Smooth muscle cell (in vitro differentiated cells): ENCODE data around the gene MARCHF10. TPM values are rescaled to one million over a fixed set of nuclear protein-coding genes. Genes with fewer than 3 reads are reported as not detected.

Experiments
- DNase-seq: peaks from one replicate; lab custom pipeline; 2025; ENCODE audit not compliant: unreplicated experiment; lab: John Stamatoyannopoulos, UW
- H2AFZ ChIP-seq: fragments of 200-600 bp; sonication (generic); 2 replicates; pipeline ENCODE4 v1.6.0; 2016; ENCODE audit warnings: antibody characterized with exemption, low read depth, mild to moderate bottlenecking
- H3F3A ChIP-seq: fragments of 200-600 bp; sonication (generic); 2 replicates; pipeline ENCODE4 v1.6.0; 2017; ENCODE audit warnings: antibody characterized with exemption, low read depth
- H3K27ac ChIP-seq: fragments of 200-600 bp; sonication (generic); 2 replicates; pipeline ENCODE4 v1.5.1; 2016; ENCODE audit warnings: low read depth, mild to moderate bottlenecking
- H3K27me3 ChIP-seq: fragments of 200-600 bp; sonication (generic); 2 replicates; pipeline ENCODE4 v1.6.1; 2016; ENCODE audit warnings: low read depth, mild to moderate bottlenecking
- H3K36me3 ChIP-seq: fragments of 200-600 bp; sonication (generic); 2 replicates; pipeline ENCODE4 v1.5.1; 2016; ENCODE audit warnings: low read depth
- H3K4me1 ChIP-seq: fragments of 200-600 bp; sonication (generic); 2 replicates; pipeline ENCODE4 v1.5.1; 2016; ENCODE audit warnings: low read depth
- H3K4me2 ChIP-seq: fragments of 200-600 bp; sonication (generic); 2 replicates; pipeline ENCODE4 v1.6.0; 2016; ENCODE audit warnings: mild to moderate bottlenecking
- H3K4me3 ChIP-seq: fragments of 200-600 bp; sonication (generic); 2 replicates; pipeline ENCODE4 v1.5.1; 2016; ENCODE audit warnings: mild to moderate bottlenecking
- H3K79me2 ChIP-seq: fragments of 200-600 bp; sonication (generic); 2 replicates; pipeline ENCODE4 v1.6.0; 2016; ENCODE audit warnings: low read depth, mild to moderate bottlenecking
- H3K9ac ChIP-seq: fragments of 200-600 bp; sonication (generic); 2 replicates; pipeline ENCODE4 v1.6.0; 2016; ENCODE audit warnings: low read depth
- H3K9me3 ChIP-seq: fragments of 200-600 bp; sonication (generic); replicated peaks from 2 replicates; pipeline ENCODE4 v1.5.1; 2016; ENCODE audit warnings: low read depth
- H4K20me1 ChIP-seq: fragments of 200-600 bp; sonication (generic); 2 replicates; pipeline ENCODE4 v1.6.0; 2016; ENCODE audit warnings: low read depth
- WGBS: methylation state at CpG from one replicate; pipeline ENCODE4 v1.1.7; 2016; ENCODE audit warnings: low lambda C conversion rate; 5-methylcytosine and 5-hydroxymethylcytosine counted together
- polyA plus RNA-seq: library from polyadenylated mRNA; unstranded; fragments of >200 nt; fragmentation: Nextera tagmentation; extraction: Ambion mirVana; gene quantifications from 2 replicates; pipeline ENCODE4 v1.2.1, GENCODE V29; 2016
- total RNA-seq: library from RNA; depleted of rRNA; stranded (reverse); fragments of >200 nt; gene quantifications from 2 replicates; pipeline ENCODE4 v1.2.3, GENCODE V29; 2014
- TF ChIP-seq, protein P1 (sequence below): fragments of 200-600 bp; sonication (generic); IDR thresholded peaks from 2 replicates; pipeline ENCODE4 v1.5.1; 2017; ENCODE audit warnings: borderline replicate concordance, mild to moderate bottlenecking, antibody characterized with exemption; ENCODE audit not compliant: insufficient read depth, poor library complexity, severe bottlenecking

MARCHF10 gene
- total and polyA plus RNA-seq, 2 experiments from 2014 or later, result not detected

DNA sequence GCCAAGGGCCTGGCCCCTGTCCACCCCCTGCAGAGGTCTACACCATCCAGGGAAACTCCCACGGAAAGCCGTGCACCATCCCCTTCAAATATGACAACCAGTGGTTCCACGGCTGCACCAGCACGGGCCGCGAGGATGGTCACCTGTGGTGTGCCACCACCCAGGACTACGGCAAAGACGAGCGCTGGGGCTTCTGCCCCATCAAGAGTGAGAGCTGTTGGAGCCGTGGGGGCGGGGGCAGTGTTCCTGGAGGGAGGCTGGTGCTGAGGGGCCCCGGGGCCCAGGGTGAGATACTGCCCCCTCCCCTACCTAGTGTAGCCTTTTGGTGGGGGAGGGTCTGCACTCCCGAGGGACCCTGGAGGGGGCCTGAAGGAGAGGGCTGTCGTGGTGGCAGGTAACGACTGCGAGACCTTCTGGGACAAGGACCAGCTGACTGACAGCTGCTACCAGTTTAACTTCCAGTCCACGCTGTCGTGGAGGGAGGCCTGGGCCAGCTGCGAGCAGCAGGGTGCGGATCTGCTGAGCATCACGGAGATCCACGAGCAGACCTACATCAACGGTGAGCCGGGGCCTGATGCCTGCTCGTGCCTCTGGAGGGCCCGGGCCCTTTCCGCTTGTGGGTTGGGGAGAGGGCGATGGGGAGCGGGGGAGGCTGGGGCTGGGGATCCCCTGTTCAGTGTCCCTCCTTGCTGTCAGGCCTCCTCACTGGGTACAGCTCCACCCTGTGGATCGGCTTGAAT, 141.9 kb downstream of the MARCHF10 start:
- 95% methylated on average over 26 of the region's 30 CpGs for WGBS
- H3K4me1 ChIP-seq, result no peaks in the 10 kb centered on the region
- H3K9ac ChIP-seq, result no peak overlapping the region
- no peak overlapping the region for H3K4me2 ChIP-seq
- H2AFZ ChIP-seq, result no peak overlapping the region
- peaks cover 4% of the 10 kb centered on the region for H3F3A ChIP-seq
- no peak overlapping the region for H3K4me3 ChIP-seq
- peaks cover 44% of the 10 kb centered on the region for H3K79me2 ChIP-seq
- TF ChIP-seq, protein P1, sequence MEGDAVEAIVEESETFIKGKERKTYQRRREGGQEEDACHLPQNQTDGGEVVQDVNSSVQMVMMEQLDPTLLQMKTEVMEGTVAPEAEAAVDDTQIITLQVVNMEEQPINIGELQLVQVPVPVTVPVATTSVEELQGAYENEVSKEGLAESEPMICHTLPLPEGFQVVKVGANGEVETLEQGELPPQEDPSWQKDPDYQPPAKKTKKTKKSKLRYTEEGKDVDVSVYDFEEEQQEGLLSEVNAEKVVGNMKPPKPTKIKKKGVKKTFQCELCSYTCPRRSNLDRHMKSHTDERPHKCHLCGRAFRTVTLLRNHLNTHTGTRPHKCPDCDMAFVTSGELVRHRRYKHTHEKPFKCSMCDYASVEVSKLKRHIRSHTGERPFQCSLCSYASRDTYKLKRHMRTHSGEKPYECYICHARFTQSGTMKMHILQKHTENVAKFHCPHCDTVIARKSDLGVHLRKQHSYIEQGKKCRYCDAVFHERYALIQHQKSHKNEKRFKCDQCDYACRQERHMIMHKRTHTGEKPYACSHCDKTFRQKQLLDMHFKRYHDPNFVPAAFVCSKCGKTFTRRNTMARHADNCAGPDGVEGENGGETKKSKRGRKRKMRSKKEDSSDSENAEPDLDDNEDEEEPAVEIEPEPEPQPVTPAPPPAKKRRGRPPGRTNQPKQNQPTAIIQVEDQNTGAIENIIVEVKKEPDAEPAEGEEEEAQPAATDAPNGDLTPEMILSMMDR, result no peak
- peaks cover 97% of the 10 kb centered on the region for H4K20me1 ChIP-seq
- H3K9me3 ChIP-seq, result no peaks in the 10 kb centered on the region
- H3K36me3 ChIP-seq, result no peaks in the 10 kb centered on the region
- no peak overlapping the region for H3K27ac ChIP-seq
- DNase-seq, result no peak
- no peaks in the 10 kb centered on the region for H3K27me3 ChIP-seq

DNA sequence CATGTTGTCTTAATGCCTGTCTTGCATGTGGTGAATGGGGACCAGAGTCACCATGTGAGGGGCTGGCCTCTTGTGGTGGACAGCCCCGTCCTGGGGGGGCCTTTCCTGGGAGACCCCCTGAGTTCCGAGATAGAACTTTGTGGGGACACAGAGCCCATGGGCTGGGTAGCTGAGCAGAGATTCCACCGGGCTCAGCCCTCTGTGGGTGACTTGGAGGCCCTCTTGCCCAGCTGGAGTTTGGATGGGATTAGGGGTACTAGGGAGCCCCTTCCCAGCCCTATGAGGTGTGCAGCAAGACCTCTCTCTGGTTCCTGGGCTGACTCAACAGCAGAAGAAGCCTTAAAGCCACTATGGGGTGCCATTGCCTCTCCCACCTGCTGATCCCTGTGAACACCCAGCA, 142.5 kb downstream of the MARCHF10 start:
- H3K27ac ChIP-seq, result no peak overlapping the region
- DNase-seq, result no peak
- TF ChIP-seq, protein P1, result no peak
- H3K9ac ChIP-seq, result no peak overlapping the region
- 97% methylated on average over 3 of the region's 3 CpGs for WGBS
- peaks cover 4% of the 10 kb centered on the region for H3F3A ChIP-seq
- peaks cover 97% of the 10 kb centered on the region for H4K20me1 ChIP-seq
- H3K4me1 ChIP-seq, result no peaks in the 10 kb centered on the region
- no peaks in the 10 kb centered on the region for H3K9me3 ChIP-seq
- H3K4me2 ChIP-seq, result no peak overlapping the region
- peaks cover 51% of the 10 kb centered on the region for H3K79me2 ChIP-seq
- no peak overlapping the region for H2AFZ ChIP-seq
- no peaks in the 10 kb centered on the region for H3K36me3 ChIP-seq
- H3K4me3 ChIP-seq, result no peak overlapping the region
- H3K27me3 ChIP-seq, result no peaks in the 10 kb centered on the region

DNA sequence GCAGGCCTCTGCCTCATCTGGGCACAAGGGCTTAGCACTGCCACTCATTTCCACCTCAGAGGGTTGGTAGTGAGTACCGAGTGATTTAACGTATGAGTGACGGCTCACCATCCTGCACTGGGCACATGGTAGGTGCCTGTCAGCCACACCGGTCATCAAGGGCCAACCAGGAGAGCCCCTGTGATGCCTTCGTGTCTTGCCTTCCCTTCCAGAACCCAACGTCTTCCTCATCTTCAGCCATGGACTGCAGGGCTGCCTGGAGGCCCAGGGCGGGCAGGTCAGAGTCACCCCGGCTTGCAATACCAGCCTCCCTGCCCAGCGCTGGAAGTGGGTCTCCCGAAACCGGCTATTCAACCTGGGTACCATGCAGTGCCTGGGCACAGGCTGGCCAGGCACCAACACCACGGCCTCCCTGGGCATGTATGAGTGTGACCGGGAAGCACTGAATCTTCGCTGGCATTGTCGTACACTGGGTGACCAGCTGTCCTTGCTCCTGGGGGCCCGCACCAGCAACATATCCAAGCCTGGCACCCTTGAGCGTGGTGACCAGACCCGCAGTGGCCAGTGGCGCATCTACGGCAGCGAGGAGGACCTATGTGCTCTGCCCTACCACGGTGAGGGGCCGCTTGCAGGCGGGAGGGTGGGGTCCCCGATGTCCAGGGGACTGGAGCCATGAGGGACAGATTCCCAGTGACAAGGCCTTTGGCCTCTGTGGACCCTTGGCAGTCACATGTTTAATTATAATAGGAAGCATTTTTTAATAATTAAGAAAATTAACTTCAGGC, 143.6 kb downstream of the MARCHF10 start:
- peaks cover 1% of the 10 kb centered on the region for H3F3A ChIP-seq
- WGBS, result 99% methylated on average over 25 of the region's 25 CpGs
- no peaks in the 10 kb centered on the region for H3K9me3 ChIP-seq
- TF ChIP-seq, protein P1, result no peak
- no peaks in the 10 kb centered on the region for H3K4me1 ChIP-seq
- no peaks in the 10 kb centered on the region for H3K27me3 ChIP-seq
- no peak overlapping the region for H2AFZ ChIP-seq
- no peak overlapping the region for H3K4me2 ChIP-seq
- H3K4me3 ChIP-seq, result no peak overlapping the region
- no peaks in the 10 kb centered on the region for H3K36me3 ChIP-seq
- H3K27ac ChIP-seq, result no peak overlapping the region
- no peak overlapping the region for H3K9ac ChIP-seq
- peaks cover 58% of the 10 kb centered on the region for H3K79me2 ChIP-seq
- no peak for DNase-seq
- H4K20me1 ChIP-seq, result peaks cover 97% of the 10 kb centered on the region
